ENCODE data around the gene KIRREL3.

The KIRREL3 gene

GRCh38 chr11:126431401-126432064 is 569.0 kb downstream of the KIRREL3 start:
- DNase-seq = no peak

- no peak for DNase-seq
Measured at GRCh38 chr11:126430581-126431335, 569.8 kb downstream of the KIRREL3 start.

- DNase-seq = no peak
Measured at GRCh38 chr11:126426820-126427749, 573.5 kb downstream of the KIRREL3 start.

GRCh38 chr11:126426106-126426505 is 574.5 kb downstream of the KIRREL3 start:
- DNase-seq = no peak

GRCh38 chr11:126424471-126425039 is 576.0 kb downstream of the KIRREL3 start:
- DNase-seq = no peak

- no peak for DNase-seq
Measured at GRCh38 chr11:126423743-126424142, 576.8 kb downstream of the KIRREL3 start.

- DNase-seq = no peak
Measured at GRCh38 chr11:126423154-126423553, 577.4 kb downstream of the KIRREL3 start.

- no peak for DNase-seq
Measured at GRCh38 chr11:126422446-126422845, 578.1 kb downstream of the KIRREL3 start.

GRCh38 chr11:126421271-126421671 is 579.3 kb downstream of the KIRREL3 start:
- DNase-seq = no peak

- no peak for DNase-seq
Measured at GRCh38 chr11:126420698-126421256, 579.8 kb downstream of the KIRREL3 start.

GRCh38 chr11:126419801-126420697 is 580.5 kb downstream of the KIRREL3 start:
- no peak for DNase-seq

- DNase-seq = no peak
Measured at GRCh38 chr11:126418887-126419286, 581.7 kb downstream of the KIRREL3 start.

- no peak for DNase-seq
Measured at GRCh38 chr11:126417091-126417862, 583.3 kb downstream of the KIRREL3 start.

GRCh38 chr11:126416542-126417090 is 584.0 kb downstream of the KIRREL3 start:
- peak; percentile 76 to 79 for DNase-seq

- DNase-seq = no peak
Measured at GRCh38 chr11:126415669-126416420, 584.7 kb downstream of the KIRREL3 start.

- DNase-seq = no peak
Measured at GRCh38 chr11:126415128-126415527, 585.4 kb downstream of the KIRREL3 start.

- no peak for DNase-seq
Measured at GRCh38 chr11:126414615-126415014, 586.0 kb downstream of the KIRREL3 start.

GRCh38 chr11:126413843-126414405 is 586.6 kb downstream of the KIRREL3 start:
- DNase-seq = no peak

GRCh38 chr11:126413426-126413825 is 587.1 kb downstream of the KIRREL3 start:
- DNase-seq = no peak

All from CD4-positive, alpha-beta T cell treated with Interferon alpha-2 for 1 hour (primary cell).